Muscle layer of duodenum (tissue), 2 donors: Measurements from ENCODE around the gene AURKB.

Experiments
- H3K27ac ChIP-seq: one replicate; pipeline ENCODE4 v1.7.0; 2013; ENCODE audit warnings: mild to moderate bottlenecking, low read length
- H3K27me3 ChIP-seq: one replicate; pipeline ENCODE4 v1.7.0; 2013; ENCODE audit warnings: low read depth, mild to moderate bottlenecking, control low read depth, low read length
- H3K36me3 ChIP-seq, 2 donors: one replicate each; pipeline ENCODE4 v1.7.0; 2013; ENCODE audit warnings: low read length in 2 of 2, control low read depth in 1 of 2, mild to moderate bottlenecking in 1 of 2; ENCODE audit not compliant: insufficient read depth in 2 of 2, control insufficient read depth in 1 of 2
- H3K4me1 ChIP-seq, 2 donors: one replicate each; pipeline ENCODE4 v1.7.0; 2013; ENCODE audit warnings: low read length in 2 of 2, mild to moderate bottlenecking in 2 of 2, control low read depth in 1 of 2, moderate library complexity in 1 of 2; ENCODE audit not compliant: insufficient read depth in 2 of 2, control insufficient read depth in 1 of 2
- H3K4me3 ChIP-seq, 2 donors: one replicate each; pipeline ENCODE4 v1.7.0; 2013; ENCODE audit warnings: low read length in 2 of 2, low read depth in 1 of 2, mild to moderate bottlenecking in 1 of 2
- H3K9me3 ChIP-seq, 2 donors: one replicate each; pipeline ENCODE4 v1.7.0; 2013; ENCODE audit warnings: low read length in 2 of 2, control low read depth in 1 of 2, mild to moderate bottlenecking in 1 of 2; ENCODE audit not compliant: control insufficient read depth in 1 of 2
- donor health status: healthy.

Gene AURKB

DNA sequence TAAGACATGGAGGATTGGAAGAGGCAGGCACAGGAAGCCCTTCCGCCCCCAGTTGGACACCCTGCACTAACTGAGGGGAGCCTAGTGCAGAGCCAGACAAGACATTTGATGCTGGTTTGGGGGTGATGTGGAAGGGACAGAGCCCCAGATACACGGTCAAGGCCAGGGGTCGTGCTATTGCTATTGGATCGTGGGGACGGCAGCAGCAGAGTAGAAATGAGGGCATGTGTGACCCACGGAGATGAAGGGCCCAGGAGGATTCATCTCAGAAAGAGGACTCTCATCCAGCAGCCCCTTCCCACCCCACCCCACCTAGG, 45.6 kb downstream of the AURKB start:
- H3K27me3 ChIP-seq = no peaks in the 10 kb centered on the region
- H3K36me3 ChIP-seq = peaks cover 9 to 11% of the 10 kb centered on the region in 2 donors
- H3K4me1 ChIP-seq = peaks cover 20 to 39% of the 10 kb centered on the region in 2 donors
- H3K27ac ChIP-seq = peak overlapping the region; percentile 84
- no peak overlapping the region for H3K4me3 ChIP-seq
- H3K9me3 ChIP-seq = no peaks in the 10 kb centered on the region

GRCh38 chr17:8163978-8164814, 46.2 kb downstream of the AURKB start:
- H3K36me3 ChIP-seq = peaks cover 15 to 17% of the 10 kb centered on the region in 2 donors
- H3K4me3 ChIP-seq = peak overlapping the region; percentile 8 to 82
- H3K27ac ChIP-seq = peak overlapping the region; percentile 84
- H3K9me3 ChIP-seq = no peaks in the 10 kb centered on the region
- no peaks in the 10 kb centered on the region for H3K27me3 ChIP-seq
- H3K4me1 ChIP-seq = peaks cover 20 to 45% of the 10 kb centered on the region in 2 donors

- Histone ChIP-seq H3K27me3 (no peaks in the 10 kb centered on the region), H3K36me3 (peaks cover 15 to 21% of the 10 kb centered on the region in 2 donors), H3K4me3 (peak overlapping the region; percentile 53 to 82), H3K9me3 (no peaks in the 10 kb centered on the region), H3K4me1 (peaks cover 20 to 51% of the 10 kb centered on the region in 2 donors), H3K27ac (peak overlapping the region; percentile 84)
Observed at GRCh38 chr17:8162997-8163977, 47.1 kb downstream of the AURKB start.

DNA sequence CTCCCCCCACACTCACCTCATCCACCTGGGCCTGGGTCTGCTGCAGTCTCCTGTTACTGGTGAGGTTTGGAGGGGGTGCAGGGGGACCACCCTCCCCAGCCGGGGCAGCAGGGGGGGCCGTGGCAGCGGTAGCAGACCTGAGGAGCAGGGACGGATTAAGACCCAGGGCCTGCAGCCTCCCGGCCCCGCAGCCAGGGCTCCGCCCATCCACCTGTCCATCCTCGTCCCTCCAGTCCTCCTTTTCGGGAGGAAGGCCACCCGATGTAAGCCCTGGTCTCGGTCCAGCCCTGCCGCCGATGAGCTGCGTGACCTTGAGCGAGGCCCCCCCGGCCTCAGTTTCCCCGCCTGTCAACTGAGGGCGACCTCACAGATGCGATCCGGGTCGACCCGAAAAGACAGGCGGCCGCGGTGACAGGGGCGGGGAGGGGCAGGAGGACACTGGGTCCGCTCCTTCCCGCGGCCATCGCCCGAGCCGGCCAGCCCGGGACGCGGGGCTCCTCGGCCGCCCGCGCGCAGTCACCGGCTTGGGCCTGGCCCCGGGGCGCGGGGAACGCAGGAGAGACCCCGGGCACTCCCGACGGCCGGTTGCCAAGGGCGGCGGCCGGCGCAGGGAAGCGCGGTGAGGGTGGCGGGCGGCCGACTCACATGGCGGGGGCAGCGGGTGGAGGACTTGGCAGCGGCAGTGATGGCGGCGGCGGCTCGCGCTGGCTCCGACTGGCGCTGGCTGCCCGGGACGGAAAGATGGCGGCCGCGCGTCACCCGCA, 48.0 kb downstream of the AURKB start, which contains the start of gene VAMP2:
Gene VAMP2, minus strand, starts transcription at position 716 of the 764 bp plus-strand sequence. Its CDS starts 69 bp downstream, at position 647.
- Histone ChIP-seq H3K27ac (peak within 1 kb of the TSS; percentile 86), H3K9me3 (no peaks in the 10 kb centered on the region), H3K4me1 (peaks cover 20 to 51% of the 10 kb centered on the region in 2 donors), H3K36me3 (peaks cover 15 to 22% of the 10 kb centered on the region in 2 donors), H3K4me3 (peak within 1 kb of the TSS; percentile 82 to 91), H3K27me3 (no peaks in the 10 kb centered on the region)

GRCh38 chr17:8161289-8162232, 48.8 kb downstream of the AURKB start:
- peak overlapping the region; percentile 86 for H3K27ac ChIP-seq

DNA sequence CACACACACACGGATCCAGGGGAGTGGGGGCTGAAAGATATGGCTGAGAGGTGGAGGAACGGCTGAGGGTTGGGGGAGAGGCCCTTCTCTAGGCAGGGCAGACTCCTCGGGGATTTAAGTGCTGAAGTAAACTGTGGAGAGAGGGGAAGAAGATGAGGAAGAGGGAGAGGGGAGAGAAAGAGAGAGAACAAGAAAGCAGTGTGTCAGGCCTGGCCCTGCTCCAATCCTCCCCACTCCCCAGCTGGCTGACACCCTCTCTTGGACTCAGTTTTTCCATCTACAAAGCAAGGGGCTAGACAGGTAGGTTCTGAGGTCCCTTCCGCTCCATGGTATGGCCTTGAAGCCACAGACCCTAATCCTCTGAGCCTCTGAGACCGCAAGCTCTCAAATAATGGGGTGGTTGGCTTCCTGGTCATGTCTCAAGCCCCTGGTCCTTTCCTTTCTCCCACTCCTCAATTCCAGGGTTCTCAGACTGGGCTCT, 49.6 kb downstream of the AURKB start:
- Histone ChIP-seq H3K9me3 (no peaks in the 10 kb centered on the region), H3K27ac (peak overlapping the region; percentile 61), H3K4me3 (peak overlapping the region; percentile 82 to 91), H3K27me3 (no peaks in the 10 kb centered on the region), H3K4me1 (peaks cover 20 to 55% of the 10 kb centered on the region in 2 donors), H3K36me3 (peaks cover 15 to 29% of the 10 kb centered on the region in 2 donors)

More at GRCh38 chr17:8161289-8162232, 48.8 kb downstream of the AURKB start:
- H3K4me3 ChIP-seq = peak overlapping the region; percentile 82 to 91
- H3K9me3 ChIP-seq = no peaks in the 10 kb centered on the region
- H3K4me1 ChIP-seq = peaks cover 20 to 55% of the 10 kb centered on the region in 2 donors
- H3K27me3 ChIP-seq = no peaks in the 10 kb centered on the region
- peaks cover 15 to 27% of the 10 kb centered on the region in 2 donors for H3K36me3 ChIP-seq

DNA sequence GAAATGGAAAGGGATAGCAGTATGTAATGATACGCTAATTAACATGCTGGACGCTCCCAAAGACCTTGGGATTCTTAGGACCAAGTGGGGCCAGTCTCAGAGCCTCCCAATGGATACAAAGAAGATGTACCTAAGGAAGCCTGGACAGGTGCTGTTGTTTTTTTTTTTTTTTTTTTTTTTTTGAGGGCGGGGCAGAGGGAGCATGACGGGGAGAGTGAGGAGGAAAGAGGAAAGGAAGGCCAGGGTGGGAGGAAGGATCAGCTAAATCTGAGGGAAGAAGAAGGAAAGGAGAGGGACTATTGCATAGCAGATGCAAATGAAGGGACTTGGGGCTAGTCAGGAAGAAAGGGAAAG, 50.2 kb downstream of the AURKB start:
- no peak overlapping the region for H3K27ac ChIP-seq
- H3K4me3 ChIP-seq = no peak overlapping the region
- peaks cover 20 to 55% of the 10 kb centered on the region in 2 donors for H3K4me1 ChIP-seq
- H3K36me3 ChIP-seq = peaks cover 15 to 35% of the 10 kb centered on the region in 2 donors
- no peaks in the 10 kb centered on the region for H3K9me3 ChIP-seq
- no peaks in the 10 kb centered on the region for H3K27me3 ChIP-seq

DNA sequence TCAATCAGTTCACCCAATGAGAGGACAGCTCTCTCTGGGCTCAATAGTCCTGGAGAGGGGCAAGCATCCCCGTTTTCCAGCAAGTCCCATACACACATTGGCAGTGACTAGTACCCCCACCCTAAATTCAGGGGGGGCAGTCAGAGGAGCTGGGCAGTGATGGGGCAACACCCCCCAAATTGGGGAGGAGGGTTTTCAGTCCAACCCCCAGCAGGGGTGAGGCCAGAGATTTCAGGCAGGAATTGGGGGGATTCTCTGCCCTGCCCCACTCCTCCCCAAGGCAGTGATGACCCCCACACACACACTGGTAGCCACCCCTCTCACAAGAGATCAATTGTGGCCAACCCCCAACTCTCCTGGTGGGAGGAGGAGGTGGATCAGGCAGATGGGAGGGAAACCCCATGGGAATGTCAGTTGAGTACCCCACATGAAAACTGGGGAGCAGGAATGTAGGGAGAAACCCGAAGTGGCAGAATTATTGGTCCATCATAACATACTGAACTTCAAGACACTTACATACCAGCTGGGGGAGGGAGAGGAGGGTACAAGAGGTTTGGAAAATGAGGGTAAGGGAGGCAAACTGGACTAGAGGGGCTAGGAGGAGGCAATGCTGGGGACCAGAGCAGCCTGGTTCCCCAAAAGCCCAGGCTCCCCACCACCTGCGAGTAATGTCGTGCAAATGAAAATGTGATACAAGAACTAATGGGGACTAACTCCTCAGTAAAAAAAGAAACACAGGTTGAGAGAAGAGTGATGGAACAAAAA, 50.7 kb downstream of the AURKB start:
- Histone ChIP-seq H3K36me3 (peaks cover 15 to 36% of the 10 kb centered on the region in 2 donors), H3K27ac (peak overlapping the region; percentile 16), H3K27me3 (no peaks in the 10 kb centered on the region), H3K4me1 (peaks cover 20 to 55% of the 10 kb centered on the region in 2 donors), H3K9me3 (no peaks in the 10 kb centered on the region), H3K4me3 (no peak overlapping the region)

DNA sequence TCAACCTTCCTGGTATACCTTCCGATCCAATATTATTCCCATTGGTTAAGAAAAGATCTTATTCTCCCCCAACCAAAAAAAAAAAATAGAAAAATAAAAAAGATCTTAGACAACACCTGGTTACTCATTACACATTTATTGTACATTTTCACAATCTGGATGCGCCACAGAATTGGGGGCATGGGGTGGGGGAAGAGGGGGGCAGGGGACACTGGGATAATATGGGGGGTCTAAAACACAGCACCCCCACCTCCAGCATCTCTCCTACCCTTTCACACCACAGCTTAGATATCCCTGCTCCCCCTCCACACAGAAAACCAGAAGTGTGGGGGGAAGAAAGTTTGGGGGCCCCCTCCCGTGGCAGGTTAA, 51.4 kb downstream of the AURKB start:
- Histone ChIP-seq H3K27ac (peak overlapping the region; percentile 85), H3K4me3 (no peak overlapping the region), H3K9me3 (no peaks in the 10 kb centered on the region)

More for the DNA sequence above, 51.4 kb downstream of the AURKB start:
- Histone ChIP-seq H3K27me3 (no peaks in the 10 kb centered on the region), H3K4me1 (peaks cover 18 to 49% of the 10 kb centered on the region in 2 donors), H3K36me3 (peaks cover 15 to 37% of the 10 kb centered on the region in 2 donors)
